Uterus (tissue), 4 donors: ENCODE results near the gene PCGF2. TPM values are rescaled to one million over a fixed set of nuclear protein-coding genes. Genes with fewer than 3 reads are reported as not detected.
A peak's percentile ranks its signal among the peaks of the same experiment; 100 is the strongest.

Source experiments
- DNase-seq, 2 donors: peaks; one replicate each; pipeline ENCODE4 v3.0.0-alpha.2; 2019 to 2020
- H3K27ac ChIP-seq, 2 donors: fragments of 200-600 bp; sonication (generic); 1 replicate in 1 of 2; 2 replicates in 1 of 2; pipeline ENCODE4 v1.5.1; 2016 to 2018
- H3K27me3 ChIP-seq, 2 donors: fragments of 200-600 bp; sonication (generic); one replicate each; pipeline ENCODE4 v1.5.1; 2018 to 2019; ENCODE audit warnings: control low read depth in 1 of 2
- H3K36me3 ChIP-seq, 2 donors: fragments of 200-600 bp; sonication (generic); one replicate each; pipeline ENCODE4 v1.5.1; 2019; ENCODE audit warnings: control low read depth in 1 of 2
- H3K4me1 ChIP-seq, 2 donors: fragments of 200-600 bp; sonication (generic); one replicate each; pipeline ENCODE4 v1.5.1; 2018 to 2019; ENCODE audit warnings: control low read depth in 1 of 2
- H3K4me3 ChIP-seq, 2 donors: fragments of 200-600 bp; sonication (generic); 1 replicate in 1 of 2; 2 replicates in 1 of 2; pipeline ENCODE4 v1.5.1; 2018 to 2019; ENCODE audit warnings: mild to moderate bottlenecking in 1 of 2
- H3K9me3 ChIP-seq, 2 donors: fragments of 200-600 bp; sonication (generic); one replicate each; pipeline ENCODE4 v1.5.1; 2019; ENCODE audit warnings: control low read depth in 1 of 2
- CTCF ChIP-seq, 4 experiments: fragments of 200-600 bp in 2 of 4; fragments of 450-650 bp in 2 of 4; sonication (generic) in 2 of 4; IDR thresholded peaks; one replicate each; pipeline ENCODE4 v1.5.1; 2016 to 2019; ENCODE audit warnings: antibody characterized with exemption in 4 of 4, mild to moderate bottlenecking in 2 of 4, moderate library complexity in 1 of 4
- POLR2A ChIP-seq, 2 donors: fragments of 450-650 bp; IDR thresholded peaks; one replicate each; pipeline ENCODE4 v1.6.1; 2016; ENCODE audit warnings: antibody characterized with exemption in 2 of 2, mild to moderate bottlenecking in 1 of 2, moderate library complexity in 1 of 2
- intact Hi-C: fragments of 100-400 bp; cut with DNase I; formaldehyde crosslinking; loops from one replicate; pipeline ENCODE4 v1.15.1; 2023; ENCODE audit warnings: low total_unique reads
- total RNA-seq, 4 donors: library from RNA; depleted of rRNA in 3 of 4; stranded (reverse); fragments of >200 nt in 3 of 4; gene quantifications; one replicate each; pipeline versions ENCODE4 v1.1.0 to v1.2.4, GENCODE V29; 2014 to 2023
- donor health status: DM: yes; HTN: yes; CAD: no.

The PCGF2 gene
- total RNA-seq, 4 donors from 2014 or later = 5.5 to 81.8 (median 16.2) TPM

GRCh38 chr17:38745545-38745944 is 2.6 kb downstream of the PCGF2 start:
- DNase-seq = peak in 1 of 2 donors; percentile 42
- TF ChIP-seq CTCF (IDR thresholded peaks at IDR 0.05) (no peak), POLR2A (IDR thresholded peaks at IDR 0.05) (no peak)
- H3K9me3 ChIP-seq = no peaks in the 10 kb centered on the region
- peaks cover 4 to 24% of the 10 kb centered on the region in 2 donors for H3K4me1 ChIP-seq
- no peak overlapping the region for H3K27ac ChIP-seq
- intact Hi-C loops = no loop called here
- no peak overlapping the region for H3K4me3 ChIP-seq
- H3K27me3 ChIP-seq = no peaks in the 10 kb centered on the region
- H3K36me3 ChIP-seq = no peaks in the 10 kb centered on the region

GRCh38 chr17:38743556-38744171 is 4.5 kb downstream of the PCGF2 start:
- intact Hi-C loops = no loop called here
- no peak for DNase-seq
- Histone ChIP-seq H3K27me3 (no peaks in the 10 kb centered on the region), H3K4me3 (no peak overlapping the region), H3K4me1 (peaks cover 4 to 24% of the 10 kb centered on the region in 2 donors), H3K36me3 (no peaks in the 10 kb centered on the region), H3K9me3 (no peaks in the 10 kb centered on the region), H3K27ac (peak overlapping the region in 1 of 2 donors; percentile 80)
- no peak for TF ChIP-seq CTCF (IDR thresholded peaks at IDR 0.05)
- TF ChIP-seq POLR2A (IDR thresholded peaks at IDR 0.05) = no peak

- H3K4me3 ChIP-seq = no peak overlapping the region
Measured at GRCh38 chr17:38742411-38743308, 5.5 kb downstream of the PCGF2 start.

GRCh38 chr17:38741921-38742410 is 6.2 kb downstream of the PCGF2 start:
- DNase-seq = peak in 1 of 2 donors; percentile 77
- Histone ChIP-seq H3K9me3 (no peaks in the 10 kb centered on the region), H3K4me3 (no peak overlapping the region), H3K27me3 (no peaks in the 10 kb centered on the region), H3K4me1 (peaks cover 4 to 22% of the 10 kb centered on the region in 2 donors), H3K36me3 (no peaks in the 10 kb centered on the region), H3K27ac (peak overlapping the region; percentile 54 to 80)
- TF ChIP-seq CTCF (IDR thresholded peaks at IDR 0.05) = no peak
- TF ChIP-seq POLR2A (IDR thresholded peaks at IDR 0.05) = no peak
- intact Hi-C loops = no loop called here

More at GRCh38 chr17:38742411-38743308, 5.5 kb downstream of the PCGF2 start:
- intact Hi-C loops = no loop called here
- Histone ChIP-seq H3K9me3 (no peaks in the 10 kb centered on the region), H3K4me1 (peaks cover 4 to 24% of the 10 kb centered on the region in 2 donors), H3K36me3 (no peaks in the 10 kb centered on the region), H3K27ac (peak overlapping the region; percentile 54 to 80), H3K27me3 (no peaks in the 10 kb centered on the region)
- peak; percentile 68 to 83 for DNase-seq
- TF ChIP-seq POLR2A (IDR thresholded peaks at IDR 0.05) (no peak), CTCF (IDR thresholded peaks at IDR 0.05) (no peak)

- Histone ChIP-seq H3K27me3 (no peaks in the 10 kb centered on the region), H3K9me3 (no peaks in the 10 kb centered on the region), H3K4me3 (no peak overlapping the region), H3K4me1 (peaks cover 4 to 16% of the 10 kb centered on the region in 2 donors), H3K36me3 (no peaks in the 10 kb centered on the region), H3K27ac (peak overlapping the region; percentile 54 to 80)
- DNase-seq = no peak
- TF ChIP-seq POLR2A (IDR thresholded peaks at IDR 0.05) = no peak
- no peak for TF ChIP-seq CTCF (IDR thresholded peaks at IDR 0.05)
- intact Hi-C loops = no loop called here
Measured at GRCh38 chr17:38741461-38741860, 6.7 kb downstream of the PCGF2 start.
